ENCODE results near the gene FRG1. TPM values are rescaled to one million over a fixed set of nuclear protein-coding genes. Genes with fewer than 3 reads are reported as not detected.

FRG1 gene
- total and polyA plus RNA-seq, 10 of the 15 experiments (the other 5 are each of a cell fraction or from before 2014, with no cell fraction given) = 28.9 to 190 (median 58.6) TPM

DNA sequence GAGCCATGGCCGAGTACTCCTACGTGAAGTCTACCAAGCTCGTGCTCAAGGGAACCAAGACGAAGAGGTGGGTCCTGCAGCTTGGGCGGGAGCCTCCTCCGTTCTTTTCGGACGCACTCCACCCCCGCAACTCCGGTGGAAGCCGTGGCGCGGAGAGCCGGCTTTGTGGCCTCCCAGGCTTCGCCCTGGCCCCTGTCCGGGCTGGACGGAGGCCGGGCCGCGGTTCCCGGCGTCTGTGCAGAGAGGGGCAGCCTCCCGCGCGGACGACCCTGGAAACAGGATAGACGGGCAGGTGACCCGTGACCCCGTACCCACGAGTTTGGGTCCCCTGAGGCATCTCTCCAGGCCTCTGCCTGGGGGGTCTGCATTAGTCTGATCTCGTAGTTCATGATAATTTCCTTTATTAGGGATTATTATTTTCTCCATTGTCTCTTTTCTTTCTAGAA lies 356 bp downstream of the FRG1 start:
- no peak for FAIRE-seq
- ATAC-seq = peak; percentile 65; the same call in 2 of the 3 replicates
- H2AFZ ChIP-seq (ENCODE audit: control insufficient read depth, low read depth, low read length) = peak overlapping the region; percentile 77
- TSS peak; percentile 75 for BruUV-seq (replicated peaks)
- peak overlapping the region; percentile 56 for H3K4me3 ChIP-seq
- 2% methylated on average over 31 of the region's 31 CpGs for WGBS (ENCODE audit: insufficient coverage, insufficient replicate concordance, low lambda C conversion rate, missing lambda C conversion rate)
- H3K36me3 ChIP-seq (ENCODE audit: control insufficient read depth in 2 of 2, insufficient read depth in 2 of 2, low read length in 1 of 2) = no peaks in the 10 kb centered on the region
- peak overlapping the region; percentile 63 for H3K27ac ChIP-seq (ENCODE audit: control insufficient read depth, insufficient read depth)
- H3K27me3 ChIP-seq (replicated peaks in 1 of 2; ENCODE audit: control insufficient read depth in 2 of 2, insufficient read depth in 2 of 2, low read length in 1 of 2) = no peaks in the 10 kb centered on the region
- CTCF ChIA-PET = interaction anchor here (0.9 to 1.5 kb wide), 3 partner anchors 30 to 46 kb away, joined by 3 read pairs; no protein-coding TSS in a partner anchor
- H3K9me3 ChIP-seq (replicated peaks; ENCODE audit: control insufficient read depth, insufficient read depth, low read length) = no peaks in the 10 kb centered on the region
- H3K4me2 ChIP-seq (ENCODE audit: control insufficient read depth, insufficient read depth) = peak overlapping the region; percentile 64
- H3K9ac ChIP-seq (ENCODE audit: control insufficient read depth, insufficient read depth, low read length) = peak overlapping the region; percentile 73
- RAD21 ChIA-PET (ENCODE audit: unreplicated experiment) = no interaction called here
- SMC1A ChIA-PET (ENCODE audit: uncharacterized antibody, unreplicated experiment) = no interaction called here
- H3K79me2 ChIP-seq (ENCODE audit: control insufficient read depth, insufficient read depth, low read length) = peaks cover 23% of the 10 kb centered on the region
- H3K4me1 ChIP-seq (ENCODE audit: control insufficient read depth, insufficient read depth, low read length) = no peaks in the 10 kb centered on the region; the same call in 1 of the 2 replicates
- POLR2A ChIA-PET = no interaction called here
- no peaks in the 10 kb centered on the region for H4K20me1 ChIP-seq (ENCODE audit: control insufficient read depth, insufficient read depth)
- intact Hi-C loops (cut with micrococcal nuclease; ENCODE audit: unreplicated experiment) (no loop called here), in situ Hi-C loops (cut with MboI) (no loop called here)
- no peak for DNase-seq (ENCODE audit: low read depth, low spot score)
- TF ChIP-seq BACH1 (IDR thresholded peaks at IDR 0.05; ENCODE audit: borderline replicate concordance) (no peak), MYC (IDR thresholded peaks at IDR 0.05; ENCODE audit: insufficient read depth, insufficient read length, insufficient replicate concordance, low read length, severe bottlenecking) (no peak), NR2F1 (conservative IDR thresholded peaks at IDR 0.05) (peak; percentile 78), MXI1 (IDR thresholded peaks at IDR 0.05; ENCODE audit: low read depth, low read length) (no peak), ZNF24 (IDR thresholded peaks at IDR 0.05) (no peak), ZNF217 (IDR thresholded peaks at IDR 0.05) (no peak), NFYB (IDR thresholded peaks at IDR 0.05; ENCODE audit: insufficient read depth, low read depth, low read length) (no peak), TCF3 (IDR thresholded peaks at IDR 0.05; ENCODE audit: borderline replicate concordance, insufficient read depth, low read depth, low read length) (no peak), MEF2B (IDR thresholded peaks at IDR 0.05; ENCODE audit: partially characterized antibody, poor library complexity, severe bottlenecking) (no peak), EGR1 (IDR thresholded peaks at IDR 0.05; ENCODE audit: borderline replicate concordance in 1 of 2, low read depth in 2 of 2, low read length in 2 of 2) (peak in 1 of 2 experiments; percentile 83; a peak in 2 of 3 replicates), NRF1 (conservative IDR thresholded peaks at IDR 0.05; ENCODE audit: low read depth, low read length) (no peak)
- TF ChIP-seq, protein P1, sequence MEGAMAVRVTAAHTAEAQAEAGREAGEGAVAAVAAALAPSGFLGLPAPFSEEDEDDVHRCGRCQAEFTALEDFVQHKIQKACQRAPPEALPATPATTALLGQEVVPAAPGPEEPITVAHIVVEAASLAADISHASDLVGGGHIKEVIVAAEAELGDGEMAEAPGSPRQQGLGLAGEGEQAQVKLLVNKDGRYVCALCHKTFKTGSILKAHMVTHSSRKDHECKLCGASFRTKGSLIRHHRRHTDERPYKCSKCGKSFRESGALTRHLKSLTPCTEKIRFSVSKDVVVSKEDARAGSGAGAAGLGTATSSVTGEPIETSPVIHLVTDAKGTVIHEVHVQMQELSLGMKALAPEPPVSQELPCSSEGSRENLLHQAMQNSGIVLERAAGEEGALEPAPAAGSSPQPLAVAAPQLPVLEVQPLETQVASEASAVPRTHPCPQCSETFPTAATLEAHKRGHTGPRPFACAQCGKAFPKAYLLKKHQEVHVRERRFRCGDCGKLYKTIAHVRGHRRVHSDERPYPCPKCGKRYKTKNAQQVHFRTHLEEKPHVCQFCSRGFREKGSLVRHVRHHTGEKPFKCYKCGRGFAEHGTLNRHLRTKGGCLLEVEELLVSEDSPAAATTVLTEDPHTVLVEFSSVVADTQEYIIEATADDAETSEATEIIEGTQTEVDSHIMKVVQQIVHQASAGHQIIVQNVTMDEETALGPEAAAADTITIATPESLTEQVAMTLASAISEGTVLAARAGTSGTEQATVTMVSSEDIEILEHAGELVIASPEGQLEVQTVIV (IDR thresholded peaks at IDR 0.05; ENCODE audit: borderline replicate concordance, partially characterized antibody) = no peak
- TF ChIP-seq, protein P2, sequence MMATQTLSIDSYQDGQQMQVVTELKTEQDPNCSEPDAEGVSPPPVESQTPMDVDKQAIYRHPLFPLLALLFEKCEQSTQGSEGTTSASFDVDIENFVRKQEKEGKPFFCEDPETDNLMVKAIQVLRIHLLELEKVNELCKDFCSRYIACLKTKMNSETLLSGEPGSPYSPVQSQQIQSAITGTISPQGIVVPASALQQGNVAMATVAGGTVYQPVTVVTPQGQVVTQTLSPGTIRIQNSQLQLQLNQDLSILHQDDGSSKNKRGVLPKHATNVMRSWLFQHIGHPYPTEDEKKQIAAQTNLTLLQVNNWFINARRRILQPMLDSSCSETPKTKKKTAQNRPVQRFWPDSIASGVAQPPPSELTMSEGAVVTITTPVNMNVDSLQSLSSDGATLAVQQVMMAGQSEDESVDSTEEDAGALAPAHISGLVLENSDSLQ (IDR thresholded peaks at IDR 0.05) = 0 out of 2 replicates have a peak, but pooled peaks have one; percentile 2
- TF ChIP-seq, protein P3, sequence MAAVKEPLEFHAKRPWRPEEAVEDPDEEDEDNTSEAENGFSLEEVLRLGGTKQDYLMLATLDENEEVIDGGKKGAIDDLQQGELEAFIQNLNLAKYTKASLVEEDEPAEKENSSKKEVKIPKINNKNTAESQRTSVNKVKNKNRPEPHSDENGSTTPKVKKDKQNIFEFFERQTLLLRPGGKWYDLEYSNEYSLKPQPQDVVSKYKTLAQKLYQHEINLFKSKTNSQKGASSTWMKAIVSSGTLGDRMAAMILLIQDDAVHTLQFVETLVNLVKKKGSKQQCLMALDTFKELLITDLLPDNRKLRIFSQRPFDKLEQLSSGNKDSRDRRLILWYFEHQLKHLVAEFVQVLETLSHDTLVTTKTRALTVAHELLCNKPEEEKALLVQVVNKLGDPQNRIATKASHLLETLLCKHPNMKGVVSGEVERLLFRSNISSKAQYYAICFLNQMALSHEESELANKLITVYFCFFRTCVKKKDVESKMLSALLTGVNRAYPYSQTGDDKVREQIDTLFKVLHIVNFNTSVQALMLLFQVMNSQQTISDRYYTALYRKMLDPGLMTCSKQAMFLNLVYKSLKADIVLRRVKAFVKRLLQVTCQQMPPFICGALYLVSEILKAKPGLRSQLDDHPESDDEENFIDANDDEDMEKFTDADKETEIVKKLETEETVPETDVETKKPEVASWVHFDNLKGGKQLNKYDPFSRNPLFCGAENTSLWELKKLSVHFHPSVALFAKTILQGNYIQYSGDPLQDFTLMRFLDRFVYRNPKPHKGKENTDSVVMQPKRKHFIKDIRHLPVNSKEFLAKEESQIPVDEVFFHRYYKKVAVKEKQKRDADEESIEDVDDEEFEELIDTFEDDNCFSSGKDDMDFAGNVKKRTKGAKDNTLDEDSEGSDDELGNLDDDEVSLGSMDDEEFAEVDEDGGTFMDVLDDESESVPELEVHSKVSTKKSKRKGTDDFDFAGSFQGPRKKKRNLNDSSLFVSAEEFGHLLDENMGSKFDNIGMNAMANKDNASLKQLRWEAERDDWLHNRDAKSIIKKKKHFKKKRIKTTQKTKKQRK (IDR thresholded peaks at IDR 0.05; ENCODE audit: low read depth, low read length) = no peak
- TF ChIP-seq, protein P4, sequence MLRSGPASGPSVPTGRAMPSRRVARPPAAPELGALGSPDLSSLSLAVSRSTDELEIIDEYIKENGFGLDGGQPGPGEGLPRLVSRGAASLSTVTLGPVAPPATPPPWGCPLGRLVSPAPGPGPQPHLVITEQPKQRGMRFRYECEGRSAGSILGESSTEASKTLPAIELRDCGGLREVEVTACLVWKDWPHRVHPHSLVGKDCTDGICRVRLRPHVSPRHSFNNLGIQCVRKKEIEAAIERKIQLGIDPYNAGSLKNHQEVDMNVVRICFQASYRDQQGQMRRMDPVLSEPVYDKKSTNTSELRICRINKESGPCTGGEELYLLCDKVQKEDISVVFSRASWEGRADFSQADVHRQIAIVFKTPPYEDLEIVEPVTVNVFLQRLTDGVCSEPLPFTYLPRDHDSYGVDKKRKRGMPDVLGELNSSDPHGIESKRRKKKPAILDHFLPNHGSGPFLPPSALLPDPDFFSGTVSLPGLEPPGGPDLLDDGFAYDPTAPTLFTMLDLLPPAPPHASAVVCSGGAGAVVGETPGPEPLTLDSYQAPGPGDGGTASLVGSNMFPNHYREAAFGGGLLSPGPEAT (IDR thresholded peaks at IDR 0.05; ENCODE audit: low read depth) = 0 out of 2 replicates have a peak, but pooled peaks have one; percentile 29
